ENCODE data around the gene USP33.
"Not testable (repeated sequence)": the region's sequence is repeated elsewhere in the genome, so short reads cannot be mapped to it uniquely, and the experiment has no call there.

The USP33 gene

DNA sequence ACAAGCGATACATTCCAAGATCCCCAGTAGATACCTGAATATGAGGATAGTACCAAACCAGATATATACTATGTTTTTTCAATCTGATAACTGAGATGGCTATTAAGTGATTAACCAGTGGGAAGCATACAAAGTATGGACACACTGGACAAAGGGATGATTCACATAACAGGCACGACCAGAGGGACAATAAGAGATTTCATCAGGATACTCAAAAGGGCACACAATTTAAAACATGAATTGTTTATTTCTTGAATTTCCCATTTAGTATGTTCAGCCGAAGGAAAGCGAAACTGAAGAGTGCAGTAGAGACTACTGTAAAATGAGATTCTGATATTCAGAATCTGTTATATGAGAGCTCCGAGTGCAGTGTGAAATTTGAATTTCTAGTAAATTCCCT, 87.8 kb downstream of the USP33 start:
- DNase-seq (ENCODE audit: low read depth): no peak

DNA sequence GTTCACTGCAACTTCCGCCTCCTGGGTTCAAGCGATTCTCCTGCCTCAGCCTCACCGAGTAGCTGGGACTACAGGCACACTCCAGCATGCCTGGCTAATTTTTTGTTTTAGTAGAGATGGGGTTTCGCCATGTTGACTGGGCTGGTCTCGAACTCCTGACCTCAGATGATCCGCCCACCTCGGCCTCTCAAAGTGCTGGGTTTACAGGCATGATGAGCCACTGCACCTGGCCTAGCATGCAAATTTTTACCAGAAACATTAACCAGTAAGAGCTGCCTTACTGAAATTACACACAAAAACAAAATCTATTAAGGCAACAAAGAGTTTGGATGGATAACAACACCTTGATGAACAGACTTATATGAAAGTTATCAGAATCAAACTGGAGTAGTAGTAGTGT, 89.3 kb downstream of the USP33 start:
- DNase-seq (ENCODE audit: low read depth): no peak

DNA sequence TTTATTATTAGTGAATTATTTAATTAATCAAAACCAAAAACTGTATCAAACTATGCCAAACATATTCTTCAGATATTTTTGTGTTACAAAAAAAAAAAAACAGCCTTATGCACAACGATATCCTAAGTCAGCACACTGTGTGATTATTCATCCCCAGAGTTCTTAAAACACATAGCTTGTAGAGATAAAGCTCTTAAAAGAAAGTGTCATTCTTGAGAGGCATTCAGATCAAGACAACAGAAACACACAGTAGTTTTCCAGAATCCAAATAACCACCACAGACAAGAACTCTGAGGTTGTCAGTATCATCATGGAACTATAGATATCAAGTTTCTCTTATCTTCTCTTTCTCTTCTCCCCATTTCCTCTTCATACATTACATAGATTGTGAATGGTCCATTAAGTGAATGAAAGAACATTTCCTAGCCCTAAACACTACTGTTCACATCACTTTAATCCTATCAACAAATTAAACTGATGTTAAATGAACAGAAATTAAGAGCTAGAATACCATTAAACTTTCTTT, 90.7 kb downstream of the USP33 start:
- no peak for DNase-seq (ENCODE audit: low read depth)

DNA sequence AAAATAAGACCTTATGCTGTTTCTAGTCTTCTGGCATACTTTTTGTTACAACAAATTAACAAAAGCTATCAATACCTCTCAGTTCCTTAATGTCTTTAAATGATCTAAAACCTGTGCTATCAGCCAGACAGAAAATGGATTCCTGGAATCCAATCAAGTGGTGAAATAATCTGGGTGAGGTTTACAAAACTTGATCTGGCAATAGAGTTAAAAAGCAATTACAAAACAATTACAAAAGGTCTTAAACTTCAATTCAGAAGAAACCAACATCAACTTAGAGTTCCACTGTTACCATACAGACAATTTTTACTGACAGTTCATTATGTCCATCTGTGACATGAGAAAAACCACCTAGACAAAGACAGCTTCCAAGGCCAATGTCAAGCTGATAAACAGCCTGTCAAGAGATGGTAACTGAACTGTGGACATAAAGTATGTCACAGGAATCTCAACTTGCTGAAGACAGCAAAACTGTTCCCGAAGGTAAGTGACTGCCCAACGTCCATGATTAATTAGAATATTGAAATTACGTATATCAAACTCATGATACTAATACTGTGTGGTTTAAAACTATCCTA, 94.6 kb downstream of the USP33 start:
- no peak for DNase-seq (ENCODE audit: low read depth)

DNA sequence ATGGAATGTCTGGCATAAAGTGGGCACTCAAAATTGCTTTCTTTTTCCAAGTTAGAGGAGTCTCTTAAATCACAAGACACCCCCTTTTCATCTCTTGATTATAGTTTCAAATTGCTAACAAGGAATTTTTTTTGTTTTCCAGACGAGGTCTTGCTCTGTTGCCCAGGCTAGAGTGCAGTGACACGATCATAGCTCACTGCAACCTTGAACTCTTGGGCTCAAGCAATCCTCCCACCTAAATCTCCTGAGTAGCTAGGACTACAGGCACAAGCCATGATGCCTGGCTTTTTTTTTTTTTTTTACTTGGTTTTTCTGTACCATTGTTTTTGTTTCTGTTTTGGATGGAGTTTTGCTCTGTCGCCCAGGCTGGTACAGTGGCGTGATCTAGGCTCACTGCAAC, 98.0 kb downstream of the USP33 start:
- DNase-seq (ENCODE audit: low read depth): no peak

DNA sequence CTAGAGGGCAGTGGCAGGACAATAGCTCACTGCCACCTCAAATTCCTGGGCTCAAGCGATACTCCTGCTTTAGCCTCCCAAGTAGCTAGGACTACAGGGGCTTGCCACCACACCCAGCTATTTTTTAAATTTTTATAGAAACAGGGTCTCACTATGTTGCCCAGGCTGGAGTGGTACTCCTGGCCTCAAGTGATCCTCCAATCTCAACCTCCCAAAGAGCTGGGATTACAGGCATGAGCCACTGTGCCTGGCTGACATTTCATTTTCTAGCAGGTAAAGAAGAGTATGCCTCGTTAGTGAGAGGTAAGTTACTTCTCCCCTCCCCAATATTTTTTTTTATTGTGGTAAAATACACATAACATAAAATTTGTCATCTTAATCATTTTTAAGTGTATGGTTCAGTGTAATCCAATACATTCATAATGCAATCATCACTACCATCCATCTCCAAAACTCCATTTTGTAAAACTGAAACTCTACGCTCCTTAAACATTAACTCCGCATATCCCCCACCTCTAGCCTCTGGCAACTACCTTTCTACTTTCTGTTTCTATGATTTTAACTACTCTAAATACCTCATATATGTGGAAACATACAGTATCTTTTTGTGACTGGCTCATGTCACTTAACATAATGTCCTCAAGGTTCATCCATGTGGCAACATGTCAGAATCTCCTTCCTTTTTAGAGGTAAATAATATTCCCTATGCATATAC, 99.6 kb downstream of the USP33 start:
- no peak for DNase-seq (ENCODE audit: low read depth)

DNA sequence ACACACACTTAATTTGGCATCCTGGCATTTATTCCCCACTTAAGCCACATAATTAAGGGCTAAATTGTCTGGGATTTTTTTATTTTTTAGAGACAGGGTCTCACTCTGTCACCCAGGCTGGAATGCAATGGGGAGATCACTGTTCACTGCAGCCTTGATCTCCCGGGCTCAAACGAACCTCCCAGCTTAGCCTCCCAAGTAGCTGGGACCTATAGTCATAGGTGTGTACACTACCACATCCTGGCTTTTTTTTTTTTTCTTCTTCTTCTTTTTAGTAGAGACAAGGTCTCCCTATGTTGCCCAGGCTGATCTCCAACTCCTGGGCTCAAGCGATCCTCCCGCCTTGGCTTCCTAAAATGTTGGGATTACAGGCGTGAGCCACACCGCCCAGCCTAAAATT, 101.4 kb downstream of the USP33 start:
- DNase-seq (ENCODE audit: low read depth): no peak

DNA sequence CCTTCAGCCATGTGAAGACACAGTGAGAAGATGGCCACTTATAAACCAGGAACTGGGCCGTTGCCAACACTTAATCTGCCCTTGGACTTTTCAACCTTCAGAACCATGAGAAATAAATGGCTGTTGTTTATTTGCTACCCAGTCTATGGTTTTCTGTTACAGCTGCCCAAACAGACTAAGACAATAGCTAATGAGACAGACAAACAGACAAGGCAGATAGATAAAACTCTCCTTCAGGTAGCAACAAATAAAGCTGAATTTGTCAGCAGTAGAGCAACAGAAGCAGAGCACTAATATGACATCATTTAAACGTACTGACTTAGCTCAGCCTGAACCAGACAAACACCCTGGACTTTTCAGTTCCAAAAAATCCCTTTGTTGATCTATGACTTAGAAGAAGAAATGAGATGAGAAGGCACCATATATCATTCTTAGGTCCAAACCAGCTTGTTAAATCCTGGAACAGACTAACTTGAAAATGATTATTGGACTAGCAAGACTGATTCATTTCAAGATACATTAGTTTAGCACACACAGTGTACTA, 104.1 kb downstream of the USP33 start:
- DNase-seq (ENCODE audit: low read depth): no peak

DNA sequence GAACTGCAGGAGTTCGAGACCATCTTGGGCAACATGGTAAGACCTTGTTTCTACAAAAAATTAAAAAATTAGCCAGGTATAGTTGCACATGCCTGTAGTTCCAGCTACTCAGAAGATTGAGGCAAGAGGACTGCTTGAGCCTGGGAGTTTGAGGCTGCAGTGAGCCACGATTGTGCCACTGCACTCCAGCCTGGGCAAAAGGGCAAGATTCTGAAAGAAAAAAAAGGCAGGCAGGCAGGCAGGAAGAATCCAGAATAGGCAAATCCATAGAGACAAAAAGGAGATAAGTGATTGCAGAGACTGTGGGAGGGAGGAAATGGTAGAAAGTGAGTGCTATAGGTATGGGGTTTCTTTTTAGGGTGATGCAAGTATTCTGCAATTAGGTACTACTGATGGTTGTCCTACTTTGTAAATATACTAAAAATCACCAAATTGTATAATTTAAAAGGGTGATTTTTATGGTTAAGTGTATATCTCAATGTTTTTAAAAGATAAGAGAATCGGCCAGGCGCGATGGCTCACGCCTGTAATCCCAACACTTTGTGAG, 106.6 kb downstream of the USP33 start:
- no peak for DNase-seq (ENCODE audit: low read depth)

DNA sequence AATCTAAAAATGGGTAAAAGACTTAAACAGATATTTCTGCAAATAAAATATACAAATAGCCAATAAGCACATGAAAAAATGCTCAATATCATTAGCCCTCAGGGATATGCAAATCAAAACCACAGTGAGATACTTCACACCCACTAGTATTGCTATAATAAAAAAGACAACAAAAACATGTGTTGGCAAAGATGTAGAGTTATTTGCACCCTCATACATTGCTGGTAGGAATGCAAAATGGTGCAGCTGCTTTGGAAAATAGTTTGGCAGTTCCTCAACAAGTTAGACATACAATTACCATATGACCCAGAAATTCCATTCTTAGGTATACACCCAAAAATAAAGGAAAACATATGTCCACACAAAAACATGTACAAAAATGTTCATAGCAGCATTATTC, 107.4 kb downstream of the USP33 start:
- no peak for DNase-seq (ENCODE audit: low read depth)

DNA sequence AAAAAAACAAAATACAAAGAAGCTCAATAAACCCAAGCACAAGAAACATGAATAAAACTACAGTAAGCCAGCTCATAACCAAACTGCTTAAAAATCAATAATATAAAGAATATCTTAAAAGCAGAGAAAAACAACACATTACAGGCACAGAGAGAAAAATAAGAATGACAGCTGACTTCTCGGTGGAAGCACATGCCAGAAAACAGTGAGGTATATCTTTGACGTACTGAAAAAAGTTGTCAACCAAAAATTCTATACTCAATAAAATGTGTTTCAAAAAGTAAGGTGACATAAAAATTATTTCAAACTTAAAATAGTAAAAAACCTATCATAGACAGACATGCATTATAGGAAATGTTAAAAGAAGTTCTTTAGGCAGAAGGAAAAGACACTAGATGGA, 110.5 kb downstream of the USP33 start:
- DNase-seq (ENCODE audit: low read depth): no peak

DNA sequence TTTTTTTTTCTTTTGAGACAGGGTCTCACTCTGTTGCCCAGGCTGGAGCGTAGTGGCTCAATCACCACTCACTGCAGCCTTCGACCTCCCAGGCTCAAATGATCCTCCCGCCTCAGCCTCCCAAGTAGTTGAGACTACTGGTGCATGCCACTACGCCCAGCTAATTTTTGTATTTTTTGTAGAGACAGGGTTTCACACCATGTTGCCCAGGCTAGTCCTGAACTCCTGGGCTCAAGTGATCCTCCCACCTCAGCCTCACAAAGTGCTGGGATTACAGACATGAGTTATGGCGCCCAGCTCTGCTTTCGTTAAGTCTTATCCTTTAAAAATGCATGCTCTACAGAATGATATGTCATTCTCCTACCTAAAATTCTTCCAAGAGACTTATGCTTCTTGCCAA, 113.4 kb downstream of the USP33 start:
- not testable (repeated sequence) for DNase-seq (ENCODE audit: low read depth)
